Cardiac fibroblast (primary cell): Measurements from ENCODE around the gene CDHR2.
"Not testable (repeated sequence)": the region's sequence is repeated elsewhere in the genome, so short reads cannot be mapped to it uniquely, and the experiment has no call there.

ENCODE experiments used
- DNase-seq, 2 donors: peaks; one replicate each; pipeline versions ENCODE4 v3.0.0 to v3.0.0-alpha.2; 2010; ENCODE audit warnings: low read depth in 2 of 2
- H3K4me3 ChIP-seq, 2 donors: replicated peaks in 1 of 2; 1 replicate in 1 of 2; 2 replicates in 1 of 2; pipeline ENCODE4 v1.5.1; 2011; ENCODE audit warnings: low read depth in 2 of 2, low read length in 2 of 2, mild to moderate bottlenecking in 2 of 2, moderate library complexity in 1 of 2
- CTCF ChIP-seq: IDR thresholded peaks from one replicate; pipeline ENCODE4 v1.5.1; 2011; ENCODE audit warnings: low read depth, mild to moderate bottlenecking, low read length, inconsistent platforms

Gene CDHR2

GRCh38 chr5:176595386-176595943, 46.3 kb downstream of the CDHR2 start:
- no peak overlapping the region for H3K4me3 ChIP-seq
- no peak for DNase-seq
- TF ChIP-seq CTCF, result no peak

GRCh38 chr5:176596069-176596644, 47.0 kb downstream of the CDHR2 start:
- no peak for DNase-seq
- H3K4me3 ChIP-seq, result no peak overlapping the region
- no peak for TF ChIP-seq CTCF

- DNase-seq, result peak; percentile 40 to 45
- TF ChIP-seq CTCF, result no peak
- H3K4me3 ChIP-seq, result peak overlapping the region in 1 of 2 donors; percentile 28
These were observed 47.7 kb downstream of the CDHR2 start for GRCh38 chr5:176596689-176597416.

- no peak overlapping the region for H3K4me3 ChIP-seq
These were observed 48.6 kb downstream of the CDHR2 start for GRCh38 chr5:176597417-176598389.

GRCh38 chr5:176599749-176600430, 50.7 kb downstream of the CDHR2 start:
- not testable (repeated sequence) for DNase-seq

More at GRCh38 chr5:176597417-176598389, 48.6 kb downstream of the CDHR2 start:
- no peak for DNase-seq
- no peak for TF ChIP-seq CTCF

GRCh38 chr5:176601901-176602482, 52.9 kb downstream of the CDHR2 start:
- no peak for TF ChIP-seq CTCF
- no peak for DNase-seq
- no peak overlapping the region for H3K4me3 ChIP-seq

More at GRCh38 chr5:176599749-176600430, 50.7 kb downstream of the CDHR2 start:
- not testable (repeated sequence) for H3K4me3 ChIP-seq
